Inflammatory macrophage treated with lipopolysaccharide for 4 hours (primary cell): Measurements from ENCODE around the gene LMTK2.
A peak's percentile ranks its signal among the peaks of the same experiment; 100 is the strongest.

Experiments
- DNase-seq: peaks from one replicate; pipeline ENCODE4 v3.0.0-alpha.2; 2020

The LMTK2 gene

GRCh38 chr7:98106647-98107312 lies at the start of gene LMTK2:
TSS of gene LMTK2 (plus strand) at chr7:98106862. CDS start at chr7:98107178, 316 bp downstream.
- DNase-seq = peak; percentile 93

GRCh38 chr7:98057157-98057556 lies 49.5 kb upstream of the LMTK2 start:
- DNase-seq = no peak

- no peak for DNase-seq
Measured at GRCh38 chr7:98058186-98058585, 48.5 kb upstream of the LMTK2 start.

DNA sequence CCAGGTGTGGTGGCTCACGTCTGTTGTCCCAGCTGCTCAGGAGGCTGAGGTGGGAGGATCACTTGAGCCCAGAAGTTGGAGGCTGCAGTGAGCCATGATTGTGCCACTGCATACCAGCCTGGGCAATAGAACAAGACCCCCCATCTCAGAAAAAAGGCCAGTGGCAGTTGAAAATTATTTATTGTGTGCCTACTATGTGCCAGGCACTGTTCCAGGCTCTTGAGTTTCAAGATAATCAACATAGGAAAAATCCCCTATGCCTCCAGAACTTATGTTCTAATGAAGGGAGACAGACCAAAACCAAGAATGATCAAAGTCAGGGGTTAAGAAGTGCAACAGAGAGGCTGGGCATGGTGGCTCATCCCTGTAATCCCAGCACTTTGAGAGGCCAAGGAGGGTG lies 42.4 kb upstream of the LMTK2 start:
- DNase-seq = no peak

DNA sequence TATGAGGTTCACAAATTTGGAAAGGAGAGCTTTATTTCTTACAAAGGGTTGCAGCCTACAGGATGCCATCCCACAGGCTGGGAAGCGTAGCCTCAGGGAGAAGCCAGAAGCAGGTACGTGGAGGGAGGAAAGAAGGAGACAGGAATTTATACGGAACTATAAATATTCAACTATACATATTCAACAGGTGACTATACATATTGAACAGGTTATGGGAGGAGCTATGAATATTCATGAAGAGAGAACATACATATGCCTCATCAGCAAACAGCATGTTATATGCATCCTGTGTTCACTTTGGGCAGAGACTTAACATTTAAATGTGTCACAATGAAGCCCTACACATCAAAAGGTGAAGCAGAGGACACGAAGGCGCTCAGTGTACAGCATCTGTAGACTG lies 40.5 kb upstream of the LMTK2 start:
- no peak for DNase-seq

DNA sequence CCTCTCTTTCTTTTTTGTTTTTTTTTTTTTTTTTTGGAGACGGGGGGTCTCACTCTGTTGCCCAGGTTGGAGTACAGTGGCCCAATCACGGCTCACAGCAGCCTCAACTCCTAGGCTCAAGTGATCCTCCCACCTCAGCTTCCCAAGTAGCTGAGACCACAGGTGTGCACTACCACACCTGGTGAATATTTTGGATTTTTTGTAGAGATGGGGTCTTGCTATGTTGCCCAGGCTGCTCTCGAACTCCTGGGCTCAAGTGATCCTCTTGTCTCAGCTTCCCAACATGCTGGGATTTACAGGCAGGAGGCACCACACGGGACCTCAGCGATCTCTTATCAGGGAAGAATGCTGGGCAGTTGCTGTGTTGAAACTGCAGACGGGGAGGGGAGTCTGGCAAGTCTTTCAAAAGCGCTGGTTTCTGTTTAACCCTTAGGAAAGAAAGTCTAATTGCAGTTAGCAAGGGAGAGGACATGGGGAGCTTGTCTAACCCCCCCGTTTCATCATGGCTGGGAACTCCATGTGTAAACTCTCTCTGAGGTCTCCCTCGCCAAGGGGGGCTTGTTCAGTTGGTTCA lies 39.6 kb upstream of the LMTK2 start:
- DNase-seq = no peak

DNA sequence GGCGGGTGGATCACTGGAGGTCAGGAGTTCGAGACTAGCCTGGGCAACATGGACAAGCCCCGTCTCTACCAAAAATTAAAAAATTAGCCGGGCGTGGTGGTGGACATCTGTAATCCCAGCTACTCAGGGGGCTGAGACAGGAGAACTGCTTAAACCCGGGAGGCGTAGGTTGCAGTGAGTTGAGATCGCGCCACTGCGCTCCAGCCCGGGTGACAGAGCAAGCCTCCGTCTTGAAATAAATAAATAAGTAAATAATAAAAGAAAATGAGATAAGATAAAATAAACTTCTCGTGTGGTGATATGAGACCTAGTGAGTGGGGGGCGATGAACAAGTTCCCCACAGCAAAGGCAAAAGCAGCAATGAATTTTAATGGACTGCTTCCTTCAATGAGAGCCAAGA lies 33.6 kb upstream of the LMTK2 start:
- no peak for DNase-seq

GRCh38 chr7:98075801-98076200 lies 30.9 kb upstream of the LMTK2 start:
- DNase-seq = no peak

- no peak for DNase-seq
Measured at GRCh38 chr7:98077762-98078161, 28.9 kb upstream of the LMTK2 start.

DNA sequence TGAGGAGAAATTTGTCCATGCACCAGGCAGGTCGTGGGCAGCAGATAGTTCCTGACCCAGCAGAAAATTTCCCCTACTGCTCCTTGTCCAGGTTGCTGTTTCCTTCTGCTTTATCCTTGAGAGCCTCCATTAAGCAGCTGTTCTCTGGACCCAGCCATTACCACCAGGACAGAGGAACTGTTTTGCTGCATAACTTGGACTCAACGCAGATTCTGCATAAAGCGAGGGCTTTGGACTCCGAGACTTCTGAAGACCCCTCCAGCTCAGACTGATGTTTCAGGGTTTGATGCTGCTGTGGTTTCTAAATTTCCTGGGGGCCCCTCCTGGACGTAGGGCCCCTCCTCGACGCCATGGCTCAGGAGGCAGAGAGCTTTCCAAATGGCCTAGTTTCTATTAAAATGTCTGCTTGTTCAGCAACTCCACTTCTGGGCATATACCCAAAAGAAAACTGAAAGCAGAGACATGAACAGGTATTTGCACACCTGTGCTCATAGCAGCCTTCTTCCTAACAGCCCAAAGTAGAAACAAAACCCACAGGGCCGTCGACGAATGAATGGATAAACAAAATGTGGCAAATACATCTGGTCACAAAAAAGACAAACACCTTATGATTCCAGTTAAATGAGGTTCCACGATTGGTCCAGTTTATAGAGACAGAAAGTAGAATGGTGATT lies 28.3 kb upstream of the LMTK2 start:
- no peak for DNase-seq

DNA sequence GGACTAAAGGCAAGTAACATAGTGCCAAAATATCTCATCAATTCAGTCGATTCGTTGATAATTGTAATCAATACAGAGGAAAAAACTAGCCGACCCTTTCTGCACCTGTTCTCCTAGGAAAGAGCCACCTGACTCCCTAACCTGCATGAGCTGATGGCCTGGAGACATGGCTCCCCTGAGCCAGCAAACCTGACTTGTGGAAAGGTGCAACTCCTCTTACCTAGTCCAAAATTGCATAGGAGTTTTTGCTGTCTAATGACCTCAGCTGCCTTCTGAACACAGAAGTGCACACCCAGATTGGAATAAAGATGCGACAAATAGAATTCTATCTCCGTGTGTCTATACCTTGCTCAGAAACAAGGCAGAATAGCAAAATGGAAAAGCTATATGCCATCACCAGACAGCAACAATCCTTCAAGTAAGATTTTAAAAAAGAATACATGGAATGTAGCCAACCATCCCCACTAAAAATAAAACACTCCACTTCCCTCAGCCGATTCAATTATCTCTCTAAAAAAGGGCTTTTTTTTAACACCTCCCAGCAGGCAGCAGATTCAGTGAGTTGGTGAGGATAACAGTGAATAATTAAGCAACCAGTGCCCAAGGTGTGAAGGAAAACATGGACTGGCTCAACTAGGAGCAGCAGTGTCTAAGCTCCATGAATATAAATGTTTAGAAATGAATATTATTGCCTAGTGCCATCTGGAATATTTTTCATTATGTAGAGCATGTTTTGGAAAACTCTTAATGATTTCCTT lies 26.6 kb upstream of the LMTK2 start:
- DNase-seq = no peak

DNA sequence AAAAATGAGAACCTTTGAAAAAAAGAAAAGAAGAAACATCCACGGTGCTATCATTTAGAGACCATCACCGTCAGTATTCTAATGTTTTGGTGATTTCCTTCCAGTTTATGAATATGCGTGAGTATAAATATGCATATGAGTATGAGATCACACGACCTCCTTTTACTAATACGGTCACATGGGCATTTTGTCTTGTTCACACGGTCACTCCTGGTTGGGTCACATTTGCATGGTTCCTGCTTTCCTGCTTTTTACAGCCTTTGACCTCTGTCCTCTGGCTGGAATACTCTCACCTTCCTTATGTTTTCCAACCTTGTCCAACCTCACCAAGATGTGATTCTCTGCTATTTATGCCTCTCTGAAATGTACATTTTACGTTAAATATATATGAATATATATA lies 25.3 kb upstream of the LMTK2 start:
- no peak for DNase-seq

DNA sequence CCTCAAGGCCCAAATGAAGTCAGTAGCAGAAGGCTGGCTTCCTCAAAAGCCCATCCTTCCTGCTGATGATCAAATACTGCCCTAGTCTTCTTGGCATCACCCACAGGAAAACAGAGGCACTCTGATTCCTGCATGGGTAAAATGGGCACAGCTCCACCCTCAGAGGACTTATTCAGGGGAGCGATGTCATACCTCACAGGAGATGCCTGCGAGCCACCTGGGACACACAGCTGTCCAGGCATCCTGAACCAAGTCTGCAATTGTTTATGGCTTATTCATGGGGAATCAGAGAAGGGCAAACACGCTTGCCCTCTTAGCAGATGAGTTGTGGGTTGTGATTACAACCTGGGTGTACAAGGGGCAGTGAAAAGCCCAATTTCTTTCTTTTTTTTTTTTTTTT lies 22.0 kb upstream of the LMTK2 start:
- no peak for DNase-seq

- no peak for DNase-seq
Measured at GRCh38 chr7:98085674-98086073, 21.0 kb upstream of the LMTK2 start.

GRCh38 chr7:98086281-98086718 lies 20.4 kb upstream of the LMTK2 start:
- DNase-seq = no peak

GRCh38 chr7:98088109-98088508 lies 18.6 kb upstream of the LMTK2 start:
- no peak for DNase-seq

GRCh38 chr7:98090116-98090515 lies 16.5 kb upstream of the LMTK2 start:
- DNase-seq = no peak

- no peak for DNase-seq
Measured at GRCh38 chr7:98091061-98091460, 15.6 kb upstream of the LMTK2 start.

DNA sequence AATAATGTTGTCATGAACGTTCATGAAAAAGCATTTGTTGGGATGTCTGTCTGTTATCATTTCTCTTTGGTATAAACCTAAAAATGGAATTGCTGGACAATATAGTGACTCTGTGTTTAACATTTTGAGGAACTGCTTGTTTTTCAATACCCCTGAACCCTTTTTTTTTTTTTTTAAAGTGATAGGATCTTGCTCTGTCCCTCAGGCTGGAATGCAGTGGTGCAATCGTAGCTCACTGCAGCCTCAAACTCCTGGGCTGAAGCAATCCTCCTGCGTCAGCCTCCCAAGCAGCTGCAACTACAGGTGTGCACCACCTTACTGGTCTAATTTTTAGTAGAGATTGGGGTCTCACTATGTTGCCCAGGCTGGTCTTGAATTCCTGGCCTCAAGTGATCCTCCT lies 15.1 kb upstream of the LMTK2 start:
- DNase-seq = no peak

DNA sequence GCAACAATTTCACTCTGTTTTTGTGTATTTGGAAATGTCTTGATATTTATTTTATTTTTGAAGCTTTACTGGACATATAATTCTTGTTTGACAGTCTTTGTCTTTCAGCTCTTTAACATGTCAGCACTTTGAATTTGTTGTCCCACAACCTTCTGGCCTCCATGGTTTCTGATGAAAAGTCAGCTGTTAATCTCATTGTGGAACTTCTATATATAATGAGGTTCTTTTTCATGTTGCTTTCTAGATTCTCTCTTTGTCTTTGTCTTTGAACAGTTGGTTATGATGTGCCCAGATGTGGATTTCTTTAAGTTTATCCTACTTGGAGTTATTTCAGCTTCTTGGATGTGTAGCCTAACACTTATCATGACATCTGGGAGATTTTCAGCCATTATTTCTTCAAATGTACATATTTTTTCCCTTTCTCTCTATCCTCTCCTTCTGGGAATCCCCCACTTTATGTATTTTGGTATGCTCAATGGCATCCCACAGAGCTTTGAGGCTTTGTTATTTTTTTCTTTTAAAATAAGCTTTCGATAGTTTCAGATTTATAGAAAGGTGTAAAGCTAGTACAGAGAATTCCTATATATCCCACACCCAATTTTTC lies 9.5 kb upstream of the LMTK2 start:
- DNase-seq = no peak

DNA sequence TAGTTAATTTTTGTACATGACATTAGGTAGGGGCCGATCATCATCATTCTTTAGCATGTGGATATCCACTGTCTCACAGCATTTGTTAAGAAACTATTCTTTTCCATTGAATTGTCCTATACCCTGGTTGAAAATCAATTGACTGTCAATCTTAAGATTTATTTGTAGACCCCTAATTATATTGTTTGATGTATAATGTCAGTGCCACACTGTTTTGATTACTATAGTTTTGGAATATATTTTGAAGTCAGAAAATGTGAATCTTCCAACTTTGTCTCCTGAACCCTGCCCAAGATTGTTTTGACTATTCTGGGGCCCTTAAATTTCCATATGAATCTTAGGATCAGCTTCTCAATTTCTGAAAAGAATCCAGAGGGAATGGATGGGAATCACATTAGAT lies 6.6 kb upstream of the LMTK2 start:
- no peak for DNase-seq

- DNase-seq = no peak
Measured at GRCh38 chr7:98102170-98102569, 4.5 kb upstream of the LMTK2 start.

DNA sequence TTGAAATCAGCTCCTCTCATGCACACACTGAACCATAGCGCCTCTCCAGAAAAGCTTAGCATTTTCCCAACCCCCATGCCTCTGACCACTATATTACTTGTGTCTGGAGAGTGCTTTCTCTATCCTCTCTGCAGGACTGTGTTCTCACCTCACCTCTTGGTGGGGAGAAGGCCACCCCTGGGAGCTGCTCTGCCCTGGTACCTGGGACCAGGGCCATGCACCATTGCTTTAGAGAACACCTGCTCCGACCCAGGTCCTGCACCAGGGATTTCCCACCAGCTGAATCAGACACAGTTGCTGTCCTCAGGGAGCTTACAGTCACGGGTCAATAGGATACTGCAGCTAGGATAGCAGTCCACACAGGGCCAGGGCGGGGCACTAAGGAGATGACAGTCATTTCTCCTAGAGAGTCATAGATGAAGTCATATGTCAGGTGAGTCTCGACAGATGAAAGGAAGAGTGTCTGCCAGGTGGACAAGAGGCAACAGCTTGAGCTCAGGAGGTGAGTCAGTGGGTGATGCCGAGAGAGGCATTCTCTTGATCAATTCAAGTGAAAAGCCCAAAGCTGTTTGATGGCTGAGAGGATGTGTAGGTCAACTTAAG lies 619 bp upstream of the LMTK2 start:
- no peak for DNase-seq
